GM12878 (cell line): ENCODE data around the gene ZNF629. TPM values are rescaled to one million over a fixed set of nuclear protein-coding genes. Genes with fewer than 3 reads are reported as not detected.

Experiments
- ATAC-seq: fragments of 200-7000 bp; cut with Tn5 transposase; 3 replicates; pipeline ENCODE4 v1.9.1; 2020; ENCODE audit warnings: mild to moderate bottlenecking, moderate library complexity
- BruUV-seq: library from RNA; stranded (reverse); fragments of 400-500 nt; replicated peaks from 2 replicates; lab custom pipeline; 2021; lab: Mats Ljungman, UMichigan
- CTCF ChIA-PET: fragments of 300-600 bp; sonication (Branson Sonifier 250); formaldehyde crosslinking; extraction: SDS; loops from one replicate; lab custom pipeline; 2021; ENCODE audit warnings: inconsistent platforms; lab: Yijun Ruan, JAX
- POLR2A ChIA-PET: fragments of 350-600 bp; formaldehyde crosslinking; extraction: SDS; loops from one replicate; lab custom pipeline; 2021; ENCODE audit warnings: inconsistent platforms; lab: Charles Lee
- RAD21 ChIA-PET: fragments of 300-600 bp; sonication (Branson Sonifier 250); formaldehyde crosslinking; loops from one replicate; lab custom pipeline; 2023; ENCODE audit warnings: antibody characterized with exemption; ENCODE audit not compliant: unreplicated experiment; lab: Charles Lee
- SMC1A ChIA-PET: fragments of 300-600 bp; sonication (Branson Sonifier 250); formaldehyde crosslinking; loops from one replicate; lab custom pipeline; 2023; ENCODE audit not compliant: unreplicated experiment, uncharacterized antibody; lab: Charles Lee
- DNase-seq: peaks from one replicate; pipeline ENCODE4 v3.0.0-alpha.2; 2011; ENCODE audit warnings: low read depth, low spot score
- FAIRE-seq: peaks from 3 replicates; lab custom pipeline; 2011; peaks lifted over from hg19 to GRCh38; lab: Jason Lieb, UNC
- H2AFZ ChIP-seq: 2 replicates; pipeline ENCODE4 v1.6.0; 2011; ENCODE audit warnings: low read depth, low read length, control low read depth; ENCODE audit not compliant: control insufficient read depth
- H3K27ac ChIP-seq: 2 replicates; pipeline ENCODE4 v1.5.1; 2011; ENCODE audit warnings: control low read depth; ENCODE audit not compliant: control insufficient read depth, insufficient read depth
- H3K27me3 ChIP-seq, 2 experiments: replicated peaks in 1 of 2; 2 replicates each; pipeline versions ENCODE4 v1.6.0 to v1.6.1; 2011; ENCODE audit warnings: low read length in 1 of 2; ENCODE audit not compliant: control insufficient read depth in 2 of 2, insufficient read depth in 2 of 2
- H3K36me3 ChIP-seq, 2 experiments: 2 replicates each; pipeline ENCODE4 v1.5.1; 2011; ENCODE audit warnings: low read length in 1 of 2; ENCODE audit not compliant: control insufficient read depth in 2 of 2, insufficient read depth in 2 of 2
- H3K4me1 ChIP-seq: 2 replicates; pipeline ENCODE4 v1.6.1; 2011; ENCODE audit warnings: mild to moderate bottlenecking, low read length, moderate library complexity, mixed read lengths; ENCODE audit not compliant: control insufficient read depth, insufficient read depth
- H3K4me2 ChIP-seq: 2 replicates; pipeline ENCODE4 v1.6.0; 2011; ENCODE audit warnings: control low read depth; ENCODE audit not compliant: control insufficient read depth, insufficient read depth
- H3K4me3 ChIP-seq: fragments of 200-600 bp; sonication (generic); 2 replicates; pipeline ENCODE4 v1.5.1; 2016
- H3K79me2 ChIP-seq: 2 replicates; pipeline ENCODE4 v1.6.0; 2011; ENCODE audit warnings: low read length; ENCODE audit not compliant: control insufficient read depth, insufficient read depth
- H3K9ac ChIP-seq: 2 replicates; pipeline ENCODE4 v1.8.0; 2011; ENCODE audit warnings: low read length, control low read depth, mixed read lengths; ENCODE audit not compliant: control insufficient read depth, insufficient read depth
- H3K9me3 ChIP-seq: replicated peaks from 3 replicates; pipeline ENCODE4 v1.5.1; 2011; ENCODE audit warnings: mild to moderate bottlenecking, low read length; ENCODE audit not compliant: control insufficient read depth, insufficient read depth
- H4K20me1 ChIP-seq: 2 replicates; pipeline ENCODE4 v1.6.0; 2011; ENCODE audit not compliant: control insufficient read depth, insufficient read depth
- CBFB ChIP-seq: IDR thresholded peaks from 2 replicates; pipeline ENCODE4 v1.6.1; 2016; ENCODE audit warnings: antibody characterized with exemption, low read depth
- CEBPB ChIP-seq, 2 experiments: fragments of 150-350 bp in 1 of 2; IDR thresholded peaks; 2 replicates each; pipeline ENCODE4 v1.6.1; 2012 to 2014; ENCODE audit warnings: low read depth in 2 of 2, low read length in 2 of 2, borderline replicate concordance in 1 of 2, inconsistent platforms in 1 of 2
- EGR1 ChIP-seq, 2 experiments: IDR thresholded peaks; 1 replicate in 1 of 2; 2 replicates in 1 of 2; pipeline ENCODE4 v1.6.1; 2011 to 2012; ENCODE audit warnings: low read depth in 2 of 2, low read length in 2 of 2, borderline replicate concordance in 1 of 2, mild to moderate bottlenecking in 1 of 2, moderate library complexity in 1 of 2
- MEF2A ChIP-seq: IDR thresholded peaks from 2 replicates; pipeline ENCODE4 v1.6.1; 2011; ENCODE audit warnings: low read depth, mild to moderate bottlenecking, low read length, moderate library complexity; ENCODE audit not compliant: insufficient read depth
- NR2C1 ChIP-seq: fragments of 450-650 bp; IDR thresholded peaks from 2 replicates; pipeline ENCODE4 v1.6.1; 2017; ENCODE audit warnings: antibody characterized with exemption, mild to moderate bottlenecking, moderate library complexity
- PKNOX1 ChIP-seq: fragments of 450-650 bp; IDR thresholded peaks from 2 replicates; pipeline ENCODE4 v1.6.1; 2016; ENCODE audit warnings: mild to moderate bottlenecking
- POLR2A ChIP-seq: IDR thresholded peaks from 2 replicates; pipeline ENCODE4 v1.6.1; 2011; ENCODE audit warnings: low read depth, mild to moderate bottlenecking, low read length
- SREBF1 ChIP-seq: IDR thresholded peaks from 2 replicates; pipeline ENCODE4 v1.6.1; 2012; ENCODE audit warnings: mild to moderate bottlenecking, low read length
- SREBF2 ChIP-seq: IDR thresholded peaks from 2 replicates; pipeline ENCODE4 v1.6.1; 2012; ENCODE audit warnings: mild to moderate bottlenecking, low read length
- WGBS: methylation state at CpG from one replicate; pipeline ENCODE4 v1.1.6; 2016; ENCODE audit warnings: low lambda C conversion rate; ENCODE audit not compliant: insufficient replicate concordance, insufficient coverage; ENCODE audit errors: missing lambda C conversion rate; 5-methylcytosine and 5-hydroxymethylcytosine counted together
- in situ Hi-C: fragments of 300-500 bp; cut with MboI; formaldehyde crosslinking; loops from 9 replicates; pipeline ENCODE4 v1.14.3; 2018; ENCODE audit warnings: mixed read lengths
- intact Hi-C: fragments of 100-400 bp; cut with micrococcal nuclease; formaldehyde crosslinking; loops from one replicate; pipeline ENCODE4 v1.14.2; 2022; ENCODE audit not compliant: unreplicated experiment
- polyA plus RNA-seq, 11 experiments: library from polyadenylated mRNA; depleted of rRNA in 4 of 11; unstranded in 6 of 11; stranded (reverse) in 5 of 11; fragments of >200 nt; fragmentation: Nextera tagmentation in 4 of 11; fragmentation: Illumina TruSeq in 1 of 11; extraction: Ambion mirVana in 4 of 11; extraction: Trizol in 1 of 11; gene quantifications; 1 replicate in 1 of 11; 2 replicates in 10 of 11; pipeline versions ENCODE4 v1.2.1 to v1.2.3, GENCODE V29; 2011 to 2016; ENCODE audit warnings: inconsistent platforms in 2 of 11, missing spikeins in 2 of 11, low read depth in 1 of 11
- total RNA-seq, 4 experiments: library from RNA; depleted of rRNA in 3 of 4; stranded (reverse); fragments of >200 nt in 3 of 4; fragmentation: Illumina TruSeq in 1 of 4; extraction: Trizol in 1 of 4; gene quantifications; 2 replicates each; pipeline versions ENCODE4 v1.2.1 to v1.2.3, GENCODE V29; 2013 to 2021

Gene ZNF629
- total and polyA plus RNA-seq, 10 of the 15 experiments (the other 5 are each of a cell fraction or from before 2014, with no cell fraction given) = 0.02 to 0.69 (median 0.40) TPM

GRCh38 chr16:30779596-30779995, 7.4 kb downstream of the ZNF629 start:
- no peak overlapping the region for H3K9ac ChIP-seq
- no peaks in the 10 kb centered on the region for H4K20me1 ChIP-seq
- in situ Hi-C loops = no loop called here
- ATAC-seq (no peak), DNase-seq (no peak), FAIRE-seq (no peak)
- no peaks in the 10 kb centered on the region for H3K9me3 ChIP-seq
- ChIA-PET RAD21 (no interaction called here), CTCF (interaction anchor here (0.6 kb wide), 1 partner anchor 70 kb away, joined by 3 read pairs; no protein-coding TSS in a partner anchor), POLR2A (no interaction called here), SMC1A (no interaction called here)
- intact Hi-C loops = no loop called here
- no peaks in the 10 kb centered on the region for H3K27me3 ChIP-seq
- no peak overlapping the region for H3K4me3 ChIP-seq
- BruUV-seq = no TSS peak
- H3K27ac ChIP-seq = no peak overlapping the region
- 49% methylated on average over 6 of the region's 6 CpGs for WGBS
- peaks cover 2% of the 10 kb centered on the region; the same call in 1 of the 2 replicates for H3K79me2 ChIP-seq
- no peak for TF ChIP-seq MEF2A
- no peak for TF ChIP-seq CEBPB (IDR thresholded peaks at IDR 0.05; ENCODE audit: borderline replicate concordance in 1 of 2, low read depth in 2 of 2, low read length in 2 of 2)
- no peak for TF ChIP-seq NR2C1
- no peak for TF ChIP-seq CBFB
- TF ChIP-seq, all 136 proteins: peak for 0
- Histone ChIP-seq H3K36me3 (no peaks in the 10 kb centered on the region), H3K4me1 (no peaks in the 10 kb centered on the region), H2AFZ (no peak overlapping the region), H3K4me2 (no peak overlapping the region)

GRCh38 chr16:30778549-30779244, 8.3 kb downstream of the ZNF629 start:
- ChIA-PET SMC1A (no interaction called here), RAD21 (no interaction called here), POLR2A (no interaction called here), CTCF (interaction anchor here (0.9 to 1.1 kb wide), 2 partner anchors 35 to 175 kb away, joined by 3 to 4 read pairs; no protein-coding TSS in a partner anchor)
- BruUV-seq = no TSS peak
- Histone ChIP-seq H3K9me3 (no peaks in the 10 kb centered on the region), H3K4me3 (no peak overlapping the region), H3K79me2 (peaks cover 2% of the 10 kb centered on the region; the same call in 1 of the 2 replicates), H2AFZ (no peak overlapping the region), H3K4me2 (no peak overlapping the region), H3K4me1 (no peaks in the 10 kb centered on the region), H3K36me3 (peaks cover 0 to 1% of the 10 kb centered on the region in 2 experiments; a peak in 2 of 4 replicates), H3K27me3 (no peaks in the 10 kb centered on the region), H3K27ac (no peak overlapping the region), H3K9ac (no peak overlapping the region), H4K20me1 (no peaks in the 10 kb centered on the region)
- 78% methylated on average over 14 of the region's 14 CpGs for WGBS
- FAIRE-seq (no peak), ATAC-seq (no peak), DNase-seq (no peak)
- intact Hi-C loops = no loop called here
- TF ChIP-seq SREBF1 (no peak), PKNOX1 (no peak), SREBF2 (no peak), EGR1 (IDR thresholded peaks at IDR 0.05; ENCODE audit: borderline replicate concordance in 1 of 2, low read depth in 2 of 2, low read length in 2 of 2) (no peak), POLR2A (peak; percentile 36; the same call in 1 of the 2 replicates)
- in situ Hi-C loops = no loop called here
